GM12891 (cell line): Measurements from ENCODE around the gene PRR20G.

Experiments
- PAX5 ChIP-seq: IDR thresholded peaks from 2 replicates; pipeline ENCODE4 v1.6.1; 2011; ENCODE audit warnings: low read length, moderate library complexity, mild to moderate bottlenecking; ENCODE audit not compliant: insufficient read depth, severe bottlenecking
- POLR2A ChIP-seq: IDR thresholded peaks from 2 replicates; pipeline ENCODE4 v1.6.1; 2011; ENCODE audit warnings: low read depth, low read length, control low read depth
- POLR2AphosphoS5 ChIP-seq: IDR thresholded peaks from 2 replicates; pipeline ENCODE4 v1.6.1; 2011; ENCODE audit warnings: low read depth, low read length, control low read depth
- POU2F2 ChIP-seq: IDR thresholded peaks from 2 replicates; pipeline ENCODE4 v1.6.1; 2011; ENCODE audit warnings: low read depth, mild to moderate bottlenecking, control low read depth, low read length, moderate library complexity
- SPI1 ChIP-seq: IDR thresholded peaks from 2 replicates; pipeline ENCODE4 v1.6.1; 2011; ENCODE audit warnings: low read depth, low read length, control low read depth
- TAF1 ChIP-seq: IDR thresholded peaks from 2 replicates; pipeline ENCODE4 v1.6.1; 2011; ENCODE audit warnings: low read depth, low read length, control low read depth

GRCh38 chr3:127276396-127276795 lies 11.4 kb downstream of the PRR20G start:
- no peak for TF ChIP-seq POLR2AphosphoS5
- TF ChIP-seq POLR2A: no peak
- TF ChIP-seq TAF1: no peak
- no peak for TF ChIP-seq POU2F2
- no peak for TF ChIP-seq SPI1
- no peak for TF ChIP-seq PAX5
